ENCODE data around the gene SLX9.
A peak's percentile ranks its signal among the peaks of the same experiment; 100 is the strongest.

Gene SLX9

GRCh38 chr21:44914176-44914874 lies 25.5 kb upstream of the SLX9 start:
- Histone ChIP-seq H3K36me3 (ENCODE audit: low read depth) (no peaks in the 10 kb centered on the region), H3K4me1 (ENCODE audit: insufficient read depth, poor library complexity, severe bottlenecking) (peaks cover 51% of the 10 kb centered on the region), H3K27ac (ENCODE audit: poor library complexity, severe bottlenecking) (peak overlapping the region; percentile 95), H3K27me3 (ENCODE audit: insufficient read depth, poor library complexity, severe bottlenecking) (no peaks in the 10 kb centered on the region), H3K9me3 (ENCODE audit: severe bottlenecking) (no peaks in the 10 kb centered on the region), H3K4me3 (ENCODE audit: severe bottlenecking) (no peak overlapping the region)
- DNase-seq (ENCODE audit: low spot score) (no peak), ATAC-seq (ENCODE audit: low read depth) (no peak)
- TF ChIP-seq, protein P1, sequence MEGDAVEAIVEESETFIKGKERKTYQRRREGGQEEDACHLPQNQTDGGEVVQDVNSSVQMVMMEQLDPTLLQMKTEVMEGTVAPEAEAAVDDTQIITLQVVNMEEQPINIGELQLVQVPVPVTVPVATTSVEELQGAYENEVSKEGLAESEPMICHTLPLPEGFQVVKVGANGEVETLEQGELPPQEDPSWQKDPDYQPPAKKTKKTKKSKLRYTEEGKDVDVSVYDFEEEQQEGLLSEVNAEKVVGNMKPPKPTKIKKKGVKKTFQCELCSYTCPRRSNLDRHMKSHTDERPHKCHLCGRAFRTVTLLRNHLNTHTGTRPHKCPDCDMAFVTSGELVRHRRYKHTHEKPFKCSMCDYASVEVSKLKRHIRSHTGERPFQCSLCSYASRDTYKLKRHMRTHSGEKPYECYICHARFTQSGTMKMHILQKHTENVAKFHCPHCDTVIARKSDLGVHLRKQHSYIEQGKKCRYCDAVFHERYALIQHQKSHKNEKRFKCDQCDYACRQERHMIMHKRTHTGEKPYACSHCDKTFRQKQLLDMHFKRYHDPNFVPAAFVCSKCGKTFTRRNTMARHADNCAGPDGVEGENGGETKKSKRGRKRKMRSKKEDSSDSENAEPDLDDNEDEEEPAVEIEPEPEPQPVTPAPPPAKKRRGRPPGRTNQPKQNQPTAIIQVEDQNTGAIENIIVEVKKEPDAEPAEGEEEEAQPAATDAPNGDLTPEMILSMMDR (IDR thresholded peaks at IDR 0.05; ENCODE audit: poor library complexity, severe bottlenecking): no peak

GRCh38 chr21:44916965-44917364 lies 22.9 kb upstream of the SLX9 start:
- no peaks in the 10 kb centered on the region for H3K9me3 ChIP-seq (ENCODE audit: severe bottlenecking)
- TF ChIP-seq, protein P1 (IDR thresholded peaks at IDR 0.05; ENCODE audit: poor library complexity, severe bottlenecking): no peak
- H3K27me3 ChIP-seq (ENCODE audit: insufficient read depth, poor library complexity, severe bottlenecking): no peaks in the 10 kb centered on the region
- no peak overlapping the region for H3K4me3 ChIP-seq (ENCODE audit: severe bottlenecking)
- H3K36me3 ChIP-seq (ENCODE audit: low read depth): no peaks in the 10 kb centered on the region
- DNase-seq (ENCODE audit: low spot score) (no peak), ATAC-seq (ENCODE audit: low read depth) (peak; percentile 71)
- peak overlapping the region; percentile 95 for H3K27ac ChIP-seq (ENCODE audit: poor library complexity, severe bottlenecking)
- peaks cover 41% of the 10 kb centered on the region for H3K4me1 ChIP-seq (ENCODE audit: insufficient read depth, poor library complexity, severe bottlenecking)

DNA sequence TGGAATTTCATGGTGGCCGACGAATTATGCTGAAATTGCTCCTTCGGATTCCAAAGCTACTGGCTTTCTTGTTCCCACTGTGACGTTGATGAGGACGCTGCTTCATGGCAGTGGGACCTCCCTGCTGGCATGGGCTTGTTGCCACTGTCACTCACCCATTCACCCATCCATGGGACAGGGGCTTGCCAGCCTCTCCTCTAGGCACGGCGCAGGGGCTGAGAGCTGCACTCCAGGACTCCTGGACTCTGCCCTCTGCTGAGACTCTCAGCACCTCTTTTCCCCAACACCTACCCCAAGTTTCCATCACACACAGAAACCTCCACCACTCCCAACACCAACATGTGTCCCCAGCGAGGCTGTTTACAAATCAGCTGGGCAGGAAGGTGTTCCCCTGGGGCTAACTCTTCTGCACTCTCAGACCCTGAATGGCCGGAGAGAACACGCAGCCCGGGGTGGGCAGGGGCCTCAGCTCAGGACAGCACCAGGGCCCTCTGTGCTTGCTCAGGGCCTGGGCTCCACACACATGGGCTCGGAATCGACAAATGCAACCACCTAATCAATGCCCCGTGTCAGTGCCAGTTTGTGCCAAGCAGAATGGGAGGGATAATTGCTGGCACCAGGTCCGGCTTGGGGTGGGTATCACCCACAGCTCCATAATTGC lies 22.3 kb upstream of the SLX9 start:
- no peaks in the 10 kb centered on the region for H3K9me3 ChIP-seq (ENCODE audit: severe bottlenecking)
- DNase-seq (ENCODE audit: low spot score) (no peak), ATAC-seq (ENCODE audit: low read depth) (no peak)
- TF ChIP-seq, protein P1 (IDR thresholded peaks at IDR 0.05; ENCODE audit: poor library complexity, severe bottlenecking): no peak
- no peaks in the 10 kb centered on the region for H3K27me3 ChIP-seq (ENCODE audit: insufficient read depth, poor library complexity, severe bottlenecking)
- no peak overlapping the region for H3K4me3 ChIP-seq (ENCODE audit: severe bottlenecking)
- H3K4me1 ChIP-seq (ENCODE audit: insufficient read depth, poor library complexity, severe bottlenecking): peaks cover 36% of the 10 kb centered on the region
- H3K36me3 ChIP-seq (ENCODE audit: low read depth): no peaks in the 10 kb centered on the region
- peak overlapping the region; percentile 95 for H3K27ac ChIP-seq (ENCODE audit: poor library complexity, severe bottlenecking)

DNA sequence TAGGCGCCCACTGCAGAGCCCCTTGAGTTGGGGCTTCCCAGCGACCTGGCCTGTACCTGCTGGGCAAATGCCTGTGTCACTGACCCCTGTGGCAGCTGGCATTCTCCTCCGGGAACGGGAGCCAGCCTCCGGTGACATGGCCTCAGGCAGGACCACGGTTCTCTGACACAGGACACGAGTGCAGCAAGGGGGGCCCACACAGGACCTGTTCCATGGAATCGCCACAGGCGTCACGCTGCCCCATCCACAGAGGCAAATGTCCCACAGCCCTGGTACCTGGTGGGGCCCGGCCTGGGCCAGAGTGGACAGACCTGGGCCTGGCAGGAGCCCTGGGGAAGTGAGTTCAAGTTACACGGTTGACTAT lies 21.7 kb upstream of the SLX9 start:
- Histone ChIP-seq H3K9me3 (ENCODE audit: severe bottlenecking) (no peaks in the 10 kb centered on the region), H3K27me3 (ENCODE audit: insufficient read depth, poor library complexity, severe bottlenecking) (no peaks in the 10 kb centered on the region), H3K27ac (ENCODE audit: poor library complexity, severe bottlenecking) (no peak overlapping the region), H3K4me3 (ENCODE audit: severe bottlenecking) (no peak overlapping the region), H3K36me3 (ENCODE audit: low read depth) (no peaks in the 10 kb centered on the region), H3K4me1 (ENCODE audit: insufficient read depth, poor library complexity, severe bottlenecking) (peaks cover 36% of the 10 kb centered on the region)
- TF ChIP-seq, protein P1 (IDR thresholded peaks at IDR 0.05; ENCODE audit: poor library complexity, severe bottlenecking): no peak
- ATAC-seq (ENCODE audit: low read depth) (no peak), DNase-seq (ENCODE audit: low spot score) (no peak)

GRCh38 chr21:44918581-44919033 lies 21.2 kb upstream of the SLX9 start:
- DNase-seq (ENCODE audit: low spot score): no peak
- Histone ChIP-seq H3K27me3 (ENCODE audit: insufficient read depth, poor library complexity, severe bottlenecking) (no peaks in the 10 kb centered on the region), H3K4me1 (ENCODE audit: insufficient read depth, poor library complexity, severe bottlenecking) (peaks cover 36% of the 10 kb centered on the region), H3K4me3 (ENCODE audit: severe bottlenecking) (no peak overlapping the region), H3K9me3 (ENCODE audit: severe bottlenecking) (no peaks in the 10 kb centered on the region), H3K27ac (ENCODE audit: poor library complexity, severe bottlenecking) (no peak overlapping the region), H3K36me3 (ENCODE audit: low read depth) (no peaks in the 10 kb centered on the region)
- ATAC-seq (ENCODE audit: low read depth): no peak
- TF ChIP-seq, protein P1 (IDR thresholded peaks at IDR 0.05; ENCODE audit: poor library complexity, severe bottlenecking): no peak

Measured in RWPE2 (cell line).